SK-N-DZ (cell line): ENCODE measurements around the gene ZNF280A. TPM values are rescaled to one million over a fixed set of nuclear protein-coding genes. Genes with fewer than 3 reads are reported as not detected.

Experiments used
- DNase-seq: peaks from one replicate; pipeline ENCODE4 v3.0.0-alpha.2; 2015; ENCODE audit warnings: low spot score
- polyA plus RNA-seq, 2 experiments: library from polyadenylated mRNA; depleted of rRNA; stranded (reverse); fragments of >200 nt; gene quantifications; 2 replicates each; pipeline ENCODE4 v1.2.3, GENCODE V29; 2014

ZNF280A gene, protein sequence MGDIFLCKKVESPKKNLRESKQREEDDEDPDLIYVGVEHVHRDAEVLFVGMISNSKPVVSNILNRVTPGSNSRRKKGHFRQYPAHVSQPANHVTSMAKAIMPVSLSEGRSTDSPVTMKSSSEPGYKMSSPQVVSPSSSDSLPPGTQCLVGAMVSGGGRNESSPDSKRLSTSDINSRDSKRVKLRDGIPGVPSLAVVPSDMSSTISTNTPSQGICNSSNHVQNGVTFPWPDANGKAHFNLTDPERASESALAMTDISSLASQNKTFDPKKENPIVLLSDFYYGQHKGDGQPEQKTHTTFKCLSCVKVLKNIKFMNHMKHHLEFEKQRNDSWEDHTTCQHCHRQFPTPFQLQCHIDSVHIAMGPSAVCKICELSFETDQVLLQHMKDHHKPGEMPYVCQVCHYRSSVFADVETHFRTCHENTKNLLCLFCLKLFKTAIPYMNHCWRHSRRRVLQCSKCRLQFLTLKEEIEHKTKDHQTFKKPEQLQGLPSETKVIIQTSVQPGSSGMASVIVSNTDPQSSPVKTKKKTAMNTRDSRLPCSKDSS
- 4.3 and 5.8 TPM in 2 replicates for polyA plus RNA-seq (2014; cell fraction: cytosol; rRNA removed)
- polyA plus RNA-seq (2014; cell fraction: nucleus; rRNA removed), result 2.6 and 3.2 TPM in 2 replicates

DNA sequence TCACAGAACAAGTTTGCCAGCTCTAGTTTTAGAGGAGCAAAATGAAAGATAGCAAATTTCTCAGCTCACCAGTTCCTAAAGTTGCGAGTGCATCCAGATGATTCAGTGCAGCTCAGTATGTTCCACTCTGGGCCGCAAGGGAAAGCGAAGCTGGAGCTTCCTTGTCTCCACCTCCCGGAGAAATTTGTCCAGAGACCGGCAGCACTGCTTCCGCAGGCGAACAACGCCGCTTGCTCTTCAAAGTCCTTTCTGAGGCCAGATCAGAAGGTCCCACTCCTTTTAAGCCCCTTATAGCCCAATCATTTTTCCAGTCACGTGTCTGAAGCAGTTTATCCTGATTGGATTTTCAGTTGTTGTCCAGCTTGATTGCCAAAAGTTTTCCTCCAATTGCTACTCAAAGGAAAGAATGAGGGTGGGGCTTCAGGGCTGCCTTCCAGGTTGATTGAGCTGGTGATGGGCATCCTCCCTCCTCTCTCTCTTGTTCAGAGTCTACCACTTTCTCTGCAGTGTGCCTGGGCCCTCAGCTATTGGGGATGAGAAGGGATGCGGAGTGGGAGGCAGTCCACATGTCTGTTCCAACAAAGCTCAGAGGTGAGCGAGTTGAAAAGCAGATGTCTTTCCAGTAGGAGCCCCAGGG lies at the start of gene ZNF280A:
TSS of gene ZNF280A (minus strand) at position 251 of the 637 bp plus-strand sequence. CDS start 4,640 bp downstream, outside the sequence.
- peak; percentile 90 for DNase-seq

- no peak for DNase-seq
Observed at GRCh38 chr22:22569218-22569617, 49.1 kb upstream of the ZNF280A start.

GRCh38 chr22:22565981-22566380 lies 45.9 kb upstream of the ZNF280A start:
- DNase-seq, result no peak

DNA sequence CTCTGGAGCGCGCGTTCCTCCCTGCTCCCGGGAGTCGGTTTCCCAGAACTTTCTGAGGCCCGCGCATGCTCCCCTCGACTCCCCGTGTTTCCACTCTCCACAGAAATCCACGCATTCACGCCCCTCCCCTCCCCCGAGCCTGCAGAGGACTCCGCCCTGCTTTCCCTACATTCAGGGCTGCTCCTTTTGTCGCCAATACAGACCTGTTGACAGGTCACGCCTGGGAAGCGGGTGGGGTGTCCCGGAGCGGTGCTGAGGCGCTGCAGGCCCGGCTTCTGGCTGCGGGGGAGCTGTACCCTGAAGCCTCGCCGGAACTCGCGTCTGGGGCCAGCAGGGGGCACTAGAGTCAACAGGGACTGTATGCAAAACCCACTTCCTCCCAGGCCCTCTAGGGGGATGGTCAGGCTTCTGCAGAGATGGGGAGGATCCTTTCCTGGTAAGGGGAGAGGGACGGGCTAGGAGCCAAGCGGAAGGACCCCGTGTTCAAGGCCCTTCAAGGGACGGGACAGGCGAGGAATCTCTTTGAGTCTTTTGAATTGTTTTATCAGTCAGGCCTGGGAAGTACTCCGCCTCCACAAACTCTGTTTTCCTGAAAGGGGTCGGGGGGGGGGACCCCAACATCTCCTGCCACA lies 39.0 kb upstream of the ZNF280A start, which contains the start of gene PRAME:
TSS of gene PRAME (minus strand) at position 294 of the 632 bp plus-strand sequence. CDS start 2,433 bp downstream, outside the sequence.
- DNase-seq, result peak; percentile 98

- peak; percentile 65 for DNase-seq
Observed at GRCh38 chr22:22558071-22558971, 38.3 kb upstream of the ZNF280A start.

DNA sequence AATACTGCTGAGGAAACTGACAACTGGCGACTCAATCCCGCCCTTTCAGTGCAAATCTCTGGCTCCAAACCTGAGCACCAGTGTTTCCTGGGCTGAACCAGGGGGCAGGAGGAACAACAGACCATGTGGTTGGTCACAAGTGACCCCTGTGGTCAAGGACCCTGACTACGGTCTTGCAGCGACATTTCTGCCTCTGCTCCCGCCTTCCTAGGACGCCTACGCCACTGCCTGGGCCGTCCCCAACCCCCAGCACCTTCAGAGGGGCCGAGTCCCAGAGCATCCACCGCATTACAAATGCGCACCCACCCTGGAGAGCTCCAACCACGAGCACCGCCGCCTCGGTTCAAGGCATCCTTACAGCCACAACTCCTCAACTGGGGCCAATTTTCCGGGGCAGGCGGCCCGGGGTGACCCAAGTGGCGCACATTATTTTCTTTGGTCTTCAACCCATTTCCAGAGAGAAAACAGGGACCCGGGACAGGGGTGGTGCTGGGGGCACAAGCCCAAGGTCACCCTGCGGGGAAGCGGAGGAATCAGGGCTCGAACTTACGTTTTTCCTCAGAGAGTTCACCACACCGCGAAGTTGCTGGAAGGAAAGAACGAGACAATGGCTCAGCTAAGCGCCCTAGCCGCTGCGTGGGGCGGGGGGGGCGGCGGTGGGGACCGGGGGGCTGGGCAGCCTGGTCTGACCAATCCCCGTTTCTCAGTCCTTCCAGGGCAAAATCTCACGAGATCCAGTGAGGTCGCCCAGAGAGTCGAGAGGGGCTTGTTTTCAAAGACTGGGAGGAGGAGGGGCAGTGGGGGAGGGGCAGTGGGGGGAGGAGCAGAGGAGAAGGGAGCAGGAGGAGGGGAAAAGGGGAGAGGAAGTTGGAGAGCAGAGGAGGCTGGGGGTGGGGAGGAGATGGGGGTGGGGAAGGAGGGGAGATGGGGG lies 37.2 kb upstream of the ZNF280A start:
- DNase-seq, result peak; percentile 95

DNA sequence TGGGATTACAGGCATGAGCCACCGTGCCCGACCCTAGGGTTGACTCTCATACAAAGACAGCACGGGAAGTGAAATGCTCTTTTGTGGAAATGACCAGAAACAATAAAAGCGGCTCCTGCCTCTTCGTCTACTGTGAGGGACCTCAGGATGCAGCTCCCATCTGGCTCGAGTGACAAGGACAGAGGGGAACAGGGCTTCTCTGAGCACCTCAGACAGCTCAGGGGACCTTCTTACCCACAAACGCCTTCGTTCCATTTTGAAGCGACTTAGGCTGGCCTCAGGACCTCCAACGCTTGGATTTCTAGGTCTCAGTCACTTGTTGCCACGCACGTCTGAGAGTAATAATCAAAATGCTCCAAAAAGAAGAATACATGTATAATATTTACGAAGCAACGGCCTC lies 36.5 kb upstream of the ZNF280A start:
- DNase-seq, result no peak

- DNase-seq, result no peak
Observed at GRCh38 chr22:22555596-22555995, 35.5 kb upstream of the ZNF280A start.

DNA sequence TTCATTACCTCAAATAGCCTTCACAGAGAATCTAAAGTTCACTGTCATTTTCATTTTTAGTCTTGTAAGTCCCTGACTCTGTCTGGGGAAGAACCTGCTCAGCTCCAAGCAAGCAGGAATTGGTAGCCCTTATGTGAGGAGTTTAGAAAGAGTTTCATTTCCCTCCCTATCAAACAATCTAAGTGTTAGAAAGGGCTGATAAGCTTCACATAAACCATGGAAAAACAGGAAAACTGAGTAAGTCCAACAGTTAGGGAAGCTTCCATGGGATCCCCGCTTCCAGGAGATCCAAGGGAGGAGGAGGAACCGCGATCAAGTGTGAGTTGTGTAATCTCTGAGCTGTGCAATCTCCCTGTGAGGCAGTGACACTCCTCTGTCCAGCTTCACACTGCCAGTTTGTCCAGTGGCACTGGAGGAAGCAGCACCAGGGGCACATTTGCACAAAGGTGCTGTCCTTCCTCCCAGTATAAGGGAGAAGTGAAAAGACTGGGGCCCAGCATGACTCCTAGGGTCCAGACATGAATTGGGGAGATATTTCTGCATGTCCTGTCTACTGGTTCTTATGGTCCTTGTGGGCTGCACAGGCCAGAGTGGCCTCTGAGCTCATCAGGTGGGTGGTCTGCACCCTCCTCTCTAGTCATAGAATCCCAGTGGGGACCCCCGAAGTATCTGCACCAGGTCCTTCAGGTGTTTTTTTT lies 34.7 kb upstream of the ZNF280A start:
- DNase-seq, result no peak

DNA sequence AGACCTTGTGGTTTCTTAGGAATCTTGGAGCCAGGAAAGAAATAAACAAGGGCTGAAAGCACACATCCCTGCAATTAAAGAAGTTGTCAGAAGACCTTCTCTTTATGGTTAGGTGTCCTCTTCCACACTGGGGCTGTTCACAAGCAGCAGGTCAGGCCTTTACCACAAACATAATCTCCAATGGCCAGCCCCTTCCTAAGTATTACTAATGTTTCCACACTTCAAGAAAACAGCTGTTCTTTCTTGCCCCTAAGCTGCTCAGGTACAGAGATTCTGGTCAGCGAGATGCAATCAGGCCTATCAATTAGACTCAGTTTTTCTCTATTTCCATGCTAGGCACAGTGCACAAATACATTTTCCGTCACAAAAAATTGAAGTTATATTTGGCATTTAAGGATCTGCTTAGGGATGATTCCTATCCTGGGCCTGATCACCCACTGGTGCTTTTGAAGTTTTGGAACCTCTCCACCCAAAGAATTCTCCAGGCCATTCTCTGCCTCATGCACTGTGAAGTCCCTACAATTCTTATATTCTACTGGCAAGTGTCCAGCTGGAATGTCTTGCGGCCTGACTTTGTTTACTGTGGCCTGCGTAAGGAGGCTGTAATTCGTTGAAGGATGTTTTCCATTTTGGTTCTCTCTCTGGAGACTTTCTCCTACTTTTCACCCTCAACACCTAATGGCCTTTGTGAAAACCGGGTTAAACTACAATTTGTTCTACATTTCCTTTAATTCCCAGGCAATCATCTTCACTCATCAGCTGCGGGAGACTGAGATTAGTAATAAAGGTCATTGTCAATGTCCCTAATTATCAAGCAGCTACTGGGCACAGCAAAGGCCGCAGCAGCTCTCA lies 33.9 kb upstream of the ZNF280A start:
- no peak for DNase-seq

GRCh38 chr22:22553141-22553540 lies 33.1 kb upstream of the ZNF280A start:
- DNase-seq, result no peak

- DNase-seq, result peak; percentile 92
Observed at GRCh38 chr22:22552630-22553029, 32.6 kb upstream of the ZNF280A start.

- DNase-seq, result no peak
Observed at GRCh38 chr22:22550789-22551434, 30.8 kb upstream of the ZNF280A start.

GRCh38 chr22:22548910-22549309 lies 28.8 kb upstream of the ZNF280A start:
- DNase-seq, result no peak

DNA sequence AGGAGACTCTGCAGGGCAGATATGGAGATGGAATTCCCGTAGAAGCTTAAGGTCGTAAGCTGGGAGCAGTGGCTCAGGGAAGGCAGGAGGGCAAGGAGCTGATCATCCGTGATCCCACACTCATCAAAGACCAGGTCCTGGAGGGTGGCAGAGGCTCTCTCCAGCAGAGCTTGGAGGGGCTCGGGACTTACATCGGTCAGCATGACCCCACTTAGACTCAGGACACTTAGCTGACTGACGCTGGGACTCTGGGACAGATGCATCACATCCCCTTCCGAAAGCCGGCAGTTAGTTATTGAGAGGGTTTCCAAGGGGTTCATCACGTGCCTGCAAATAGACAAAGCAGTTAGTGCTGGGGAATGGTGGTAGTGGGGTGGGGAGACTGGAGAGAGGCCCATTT lies 28.2 kb upstream of the ZNF280A start:
- DNase-seq, result no peak

- DNase-seq, result no peak
Observed at GRCh38 chr22:22547692-22548300, 27.7 kb upstream of the ZNF280A start.

GRCh38 chr22:22547226-22547625 lies 27.2 kb upstream of the ZNF280A start:
- no peak for DNase-seq
